ENCODE data around the gene KAT2B.
"Not testable (repeated sequence)": the region's sequence is repeated elsewhere in the genome, so short reads cannot be mapped to it uniquely, and the experiment has no call there.

KAT2B gene

GRCh38 chr3:20041197-20041780 lies 1.0 kb downstream of the KAT2B start:
- peak; percentile 83 for DNase-seq

DNA sequence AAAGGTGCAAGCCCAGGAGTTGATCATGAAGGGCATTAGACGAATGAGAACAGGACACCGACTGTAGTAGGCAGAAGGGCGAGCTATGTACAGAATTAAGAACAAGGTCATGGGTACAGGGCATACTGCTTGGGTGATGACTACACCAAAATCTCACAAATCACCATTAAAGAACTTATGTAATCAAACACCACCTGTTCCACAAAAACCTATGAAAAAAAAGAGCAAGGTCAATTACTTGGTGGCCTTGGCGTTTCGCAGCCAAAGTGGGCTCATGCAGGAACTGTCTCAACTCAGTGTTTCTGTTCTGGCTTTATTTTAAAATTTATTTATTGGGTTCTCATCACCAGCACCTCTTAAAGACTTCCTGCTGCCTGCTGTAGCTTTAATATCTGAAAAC lies 2.1 kb downstream of the KAT2B start:
- DNase-seq = no peak

DNA sequence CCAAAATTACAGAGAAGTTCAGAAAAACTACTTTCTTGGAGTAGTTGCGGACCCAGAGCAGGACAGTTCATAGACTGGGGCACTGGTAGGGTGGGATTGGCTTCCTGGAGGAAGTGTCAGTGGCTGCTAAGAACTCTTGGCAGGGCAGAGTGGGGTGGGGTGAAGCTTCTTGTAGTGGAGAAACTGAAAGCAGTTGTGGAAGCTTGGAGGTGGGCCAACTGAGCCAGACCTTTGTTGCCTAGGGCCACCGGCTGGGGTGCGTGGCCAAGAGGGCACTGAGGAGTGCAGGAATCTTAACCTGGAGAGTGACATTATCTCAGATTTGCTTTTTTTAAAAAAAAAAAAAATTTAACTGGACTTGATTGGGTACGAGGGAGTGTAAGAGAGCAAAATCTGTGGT lies 3.1 kb downstream of the KAT2B start:
- no peak for DNase-seq

GRCh38 chr3:20043825-20044224 lies 3.6 kb downstream of the KAT2B start:
- DNase-seq = no peak

GRCh38 chr3:20045141-20045540 lies 4.9 kb downstream of the KAT2B start:
- not testable (repeated sequence) for DNase-seq

DNA sequence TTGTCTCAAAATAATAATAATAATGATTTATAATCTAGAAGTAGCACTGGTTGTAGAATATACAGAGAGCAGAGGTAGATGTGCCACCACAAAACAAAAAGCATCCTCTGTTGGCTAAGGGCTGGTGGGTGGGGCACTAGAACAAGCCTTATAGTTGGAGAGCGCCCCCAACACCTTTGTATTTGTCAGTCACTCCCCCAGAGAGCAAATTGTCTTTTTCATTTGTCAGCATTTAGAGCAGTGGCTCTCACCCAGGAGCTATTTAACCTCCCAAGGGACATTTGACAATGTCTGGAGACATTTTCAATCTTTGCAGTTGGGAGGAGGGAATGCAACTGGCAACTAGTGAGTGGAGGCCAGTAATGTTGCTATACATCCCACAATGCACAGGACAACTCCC lies 6.3 kb downstream of the KAT2B start:
- no peak for DNase-seq

GRCh38 chr3:20047341-20047779 lies 7.1 kb downstream of the KAT2B start:
- DNase-seq = no peak

DNA sequence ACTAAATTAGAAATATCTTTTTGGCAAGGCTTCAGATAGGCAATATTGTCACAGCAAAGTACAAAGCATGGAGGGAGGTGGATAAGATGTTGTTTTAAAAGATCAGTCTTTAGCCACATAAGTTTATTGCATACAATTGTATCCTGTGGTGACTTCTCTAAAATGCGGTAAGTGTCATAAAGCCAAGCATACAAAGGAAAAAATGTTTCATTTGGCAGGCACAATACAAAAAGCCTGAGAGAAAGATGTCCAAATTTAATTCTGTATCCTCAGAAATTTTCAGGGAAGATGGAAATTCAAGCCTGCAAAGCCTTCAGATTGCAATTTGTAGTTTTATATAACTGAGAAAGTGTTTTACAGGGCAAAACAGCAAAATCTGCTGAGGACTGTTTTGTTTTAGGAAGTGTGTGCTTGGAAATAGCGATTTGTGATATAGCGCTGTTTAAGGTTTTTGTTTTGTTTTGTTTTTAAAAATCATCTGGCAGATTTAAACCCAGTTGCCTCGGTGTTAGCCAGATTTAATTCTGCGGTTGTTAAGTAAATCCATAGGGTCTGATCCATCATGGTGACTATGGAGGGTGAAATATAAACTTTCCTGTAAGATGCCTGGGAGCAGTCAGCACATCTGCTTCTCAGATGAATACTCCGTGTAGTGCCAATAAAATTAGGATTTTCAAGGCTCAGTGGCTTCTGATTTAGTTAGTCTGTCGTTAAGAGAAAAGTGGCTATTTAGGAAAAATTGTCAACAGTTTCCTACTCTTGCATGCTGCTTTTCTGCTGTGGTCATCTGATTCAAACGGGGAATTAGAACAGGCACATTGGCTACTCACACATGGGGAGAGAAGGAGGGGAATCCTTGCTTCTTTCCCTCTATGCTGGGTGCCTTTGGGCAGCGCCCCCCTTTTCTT lies 8.0 kb downstream of the KAT2B start:
- DNase-seq = peak; percentile 30

DNA sequence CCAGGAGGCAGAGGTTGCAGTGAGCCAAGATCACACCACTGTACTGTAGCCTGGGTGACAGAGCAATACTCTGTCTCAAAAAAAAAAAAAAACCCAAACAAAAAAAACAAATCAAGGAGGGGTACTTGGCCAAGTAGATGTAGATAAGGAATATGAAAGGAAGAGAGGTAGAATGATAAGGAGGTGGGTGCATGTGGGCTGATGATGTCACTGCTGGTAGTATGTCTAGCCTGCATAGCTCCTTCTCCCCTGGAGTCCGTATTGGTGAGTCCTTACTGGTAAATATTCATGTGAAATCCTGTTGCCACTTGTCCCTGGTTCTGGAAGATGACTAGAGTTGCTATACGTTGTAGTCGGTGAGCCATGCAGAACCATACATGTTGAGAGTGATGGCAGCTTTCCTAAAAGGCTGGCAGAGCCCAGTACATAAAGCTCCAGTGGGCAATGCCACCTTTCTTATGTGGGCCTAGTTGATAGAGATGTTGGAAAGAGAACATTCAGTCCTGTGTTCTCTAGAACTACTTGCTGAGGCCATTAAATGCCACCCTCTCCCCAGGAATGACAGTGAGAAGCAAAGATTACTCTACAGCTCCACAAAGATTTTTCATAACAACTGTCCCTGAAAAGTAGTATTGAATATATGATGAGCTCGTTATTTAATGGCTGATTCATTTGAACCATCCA lies 11.0 kb downstream of the KAT2B start:
- DNase-seq = no peak

GRCh38 chr3:20052851-20053250 lies 12.6 kb downstream of the KAT2B start:
- DNase-seq = no peak

- DNase-seq = no peak
These were observed 14.3 kb downstream of the KAT2B start for GRCh38 chr3:20054549-20054987.

DNA sequence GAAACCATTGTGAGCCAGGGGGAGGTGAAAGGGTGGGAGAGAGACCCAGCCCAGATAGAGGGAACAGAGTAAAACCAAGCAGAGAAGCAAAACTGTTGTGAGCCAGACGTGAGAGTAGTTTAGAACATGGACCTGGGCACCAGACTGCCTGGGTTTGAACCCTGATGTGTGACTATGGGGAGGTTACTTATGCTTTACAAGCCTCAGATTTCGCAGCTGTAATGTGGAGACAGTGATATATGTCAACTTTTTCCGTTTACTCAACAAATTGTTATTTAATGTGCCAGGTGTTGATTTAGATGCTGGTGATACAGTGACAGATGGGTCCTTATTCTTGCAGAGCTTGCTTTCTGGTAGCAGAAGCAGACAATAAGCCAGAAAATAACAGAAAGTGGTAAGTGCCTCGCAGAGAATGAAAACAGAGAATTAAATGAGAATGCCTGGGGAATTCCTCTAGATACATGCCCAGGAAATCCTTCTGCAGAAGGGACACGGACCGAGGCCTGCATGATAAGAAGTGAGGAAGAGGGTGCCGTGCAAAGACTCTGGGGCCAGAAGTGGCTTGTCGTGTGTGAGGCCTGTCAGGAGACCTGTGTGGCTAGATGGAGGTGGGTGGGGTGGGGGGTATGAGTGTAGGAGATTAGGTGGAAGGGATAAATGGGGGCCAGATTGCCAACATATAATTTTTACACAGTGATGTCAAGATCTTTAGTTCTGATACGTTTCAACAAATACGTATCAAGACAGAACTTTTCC lies 15.0 kb downstream of the KAT2B start:
- no peak for DNase-seq

DNA sequence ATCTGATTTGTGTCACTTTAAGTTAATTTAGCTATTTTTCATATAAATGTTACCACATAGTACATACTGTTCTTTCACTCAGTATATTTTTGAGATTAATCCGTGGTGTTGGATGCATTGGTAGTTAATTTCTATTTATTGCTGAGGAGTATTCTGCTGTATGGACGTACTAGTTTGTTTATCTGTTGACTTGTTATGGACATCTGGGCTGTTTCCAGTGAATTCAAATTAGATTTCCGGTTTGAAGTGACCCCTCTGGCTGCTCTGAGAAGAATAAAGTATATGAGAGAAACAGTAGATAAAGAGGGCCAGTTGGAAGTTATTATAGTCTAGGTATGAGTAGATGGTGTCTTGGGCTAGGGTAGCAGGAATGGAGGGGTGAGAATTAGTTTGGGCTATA lies 15.6 kb downstream of the KAT2B start:
- DNase-seq = no peak

GRCh38 chr3:20056725-20057611 lies 16.7 kb downstream of the KAT2B start:
- no peak for DNase-seq

DNA sequence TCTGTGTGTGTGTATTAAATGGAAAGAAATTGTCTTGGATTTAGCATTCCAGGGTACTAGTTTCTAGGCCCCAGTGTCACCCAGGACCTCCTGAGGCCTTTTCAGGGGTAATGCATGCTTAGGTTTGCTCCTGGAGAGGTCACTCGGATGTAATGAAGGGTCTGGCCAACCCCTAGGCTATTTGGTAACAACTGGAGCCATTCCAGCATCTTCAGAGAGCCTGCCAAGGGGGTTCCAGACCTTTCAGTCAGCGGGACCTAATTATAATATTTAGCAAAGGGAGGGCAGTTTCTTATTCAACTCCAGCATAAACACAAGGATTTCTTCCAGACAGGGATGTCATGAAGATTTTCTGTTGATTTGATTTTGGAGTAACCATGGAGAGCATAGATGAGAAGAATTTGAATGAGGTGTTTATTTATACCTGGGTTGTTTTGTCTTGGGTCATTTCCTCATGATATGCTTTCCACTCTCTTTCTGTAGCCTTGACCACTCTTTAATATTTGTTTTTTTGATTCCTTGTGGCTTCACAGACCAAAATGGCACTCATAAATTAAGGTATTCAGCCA lies 17.4 kb downstream of the KAT2B start:
- no peak for DNase-seq

- no peak for DNase-seq
These were observed 19.7 kb downstream of the KAT2B start for GRCh38 chr3:20059929-20060328.

GRCh38 chr3:20060974-20061685 lies 20.9 kb downstream of the KAT2B start:
- DNase-seq = no peak

DNA sequence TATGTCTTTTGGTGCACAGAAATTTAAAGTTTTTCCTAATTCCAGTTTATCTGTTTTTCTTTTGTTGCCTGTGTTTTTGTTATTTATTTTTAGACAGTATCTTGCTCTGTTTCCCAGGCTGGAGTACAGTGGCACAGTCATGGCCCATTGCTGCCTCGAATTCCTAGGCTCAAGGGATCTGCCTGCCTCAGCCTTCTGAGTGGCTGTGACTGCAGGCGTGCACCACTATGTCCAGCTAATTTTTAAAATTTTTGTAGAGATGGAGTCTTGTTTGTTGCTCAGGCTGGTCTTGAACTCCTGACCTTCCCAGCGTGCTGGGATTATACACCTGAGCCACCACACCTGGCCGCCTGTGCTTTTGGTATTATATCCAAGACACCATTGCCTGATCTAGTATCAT lies 22.8 kb downstream of the KAT2B start:
- DNase-seq = no peak

- no peak for DNase-seq
These were observed 24.1 kb downstream of the KAT2B start for GRCh38 chr3:20064387-20064786.

- no peak for DNase-seq
These were observed 24.7 kb downstream of the KAT2B start for GRCh38 chr3:20064796-20065564.
